GM10266 (cell line): ENCODE measurements around the gene RENBP.

ENCODE experiments used
- DNase-seq: peaks from one replicate; pipeline ENCODE4 v3.0.0; 2012; ENCODE audit errors: extremely low spot score
- CTCF ChIP-seq: IDR thresholded peaks from 2 replicates; pipeline ENCODE4 v1.5.1; 2012; ENCODE audit warnings: mild to moderate bottlenecking, low read depth; ENCODE audit not compliant: control insufficient read depth, insufficient read depth; ENCODE audit errors: missing control alignments

Gene RENBP

DNA sequence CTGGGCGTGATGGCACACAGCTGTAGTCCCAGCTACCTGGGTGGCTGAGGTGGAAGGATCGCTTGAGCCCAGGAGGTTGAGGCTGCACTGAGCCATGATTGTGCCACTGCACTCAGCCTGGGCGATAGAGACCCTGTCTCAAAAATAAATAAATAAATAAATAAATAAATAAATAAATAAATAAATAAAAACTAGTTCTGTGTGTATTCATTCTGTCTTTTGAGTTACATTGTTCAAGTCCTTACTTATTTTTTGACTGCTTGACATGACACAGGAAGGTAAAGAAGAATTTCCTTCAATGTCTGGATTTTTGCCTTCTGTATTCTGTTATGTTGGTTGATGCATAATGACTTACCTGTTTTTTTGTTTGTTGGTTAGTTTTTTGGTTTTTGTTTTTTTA, 7.4 kb downstream of the RENBP start:
- no peak for TF ChIP-seq CTCF

DNA sequence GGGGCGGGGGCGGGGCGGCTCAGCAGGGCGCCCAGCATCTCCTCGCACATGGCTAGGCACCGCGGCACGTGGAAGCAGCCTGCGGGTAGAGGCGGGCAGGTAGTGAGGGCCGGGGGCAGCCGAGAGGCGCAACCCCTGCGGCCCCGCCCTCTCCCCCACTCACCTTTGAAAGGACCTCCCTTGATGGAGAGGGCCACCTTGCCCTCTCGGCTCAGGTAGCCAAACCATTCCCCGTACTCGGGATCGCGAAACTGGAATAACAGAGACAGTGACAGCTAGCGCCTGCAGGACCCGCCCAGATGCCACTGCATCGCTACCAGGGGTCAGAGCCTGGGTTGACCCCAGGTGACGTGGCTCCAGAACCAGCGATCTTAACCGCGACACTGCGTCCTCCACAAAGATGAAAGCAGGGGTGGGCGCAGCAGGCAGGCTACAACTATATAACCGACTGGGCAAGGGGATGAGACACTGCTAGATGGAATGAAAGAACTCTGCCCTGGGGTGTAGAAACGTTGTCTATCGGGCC, 9.1 kb downstream of the RENBP start:
- DNase-seq = no peak
- TF ChIP-seq CTCF = no peak

More for the DNA sequence above, 7.4 kb downstream of the RENBP start:
- DNase-seq = no peak

- no peak for TF ChIP-seq CTCF
- peak; percentile 94 for DNase-seq
Observed at GRCh38 chrX:153934762-153935325, 9.6 kb downstream of the RENBP start, which contains the start of gene NAA10. TSS of gene NAA10 (minus strand) at chrX:153935037. CDS start at chrX:153934904, 133 bp downstream.

DNA sequence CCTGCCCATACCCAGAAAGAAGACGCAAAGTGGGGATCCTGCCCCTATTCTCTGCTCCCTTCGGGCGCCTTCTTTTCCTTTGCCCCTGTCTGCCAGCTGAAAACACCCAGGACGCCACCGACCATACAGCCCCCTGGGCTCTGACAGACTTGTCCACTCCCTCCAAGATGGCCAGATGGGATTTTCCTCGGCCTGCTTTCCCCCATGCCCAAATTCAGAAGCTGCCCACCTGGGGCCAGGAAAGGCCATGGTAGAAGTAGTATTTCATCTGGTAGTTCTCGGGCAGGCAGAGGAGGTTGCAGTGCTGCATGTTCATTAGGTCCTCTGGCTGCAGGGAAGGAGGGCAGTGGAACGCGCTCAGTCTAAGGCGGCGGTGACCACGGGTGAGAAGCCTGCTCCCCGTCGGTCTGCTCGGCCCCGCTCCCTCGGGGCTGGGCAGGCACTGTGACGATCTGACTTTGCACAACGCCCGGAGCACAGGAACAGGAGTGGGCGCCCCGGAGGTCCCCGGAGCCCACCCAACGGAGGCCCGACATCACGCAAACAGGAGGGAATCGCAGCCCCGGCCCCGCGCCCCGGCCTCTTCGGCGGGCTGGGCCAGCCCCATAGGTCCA, 10.2 kb downstream of the RENBP start:
- TF ChIP-seq CTCF = no peak
- no peak for DNase-seq

GRCh38 chrX:153933748-153934147, 10.7 kb downstream of the RENBP start:
- DNase-seq = no peak
- no peak for TF ChIP-seq CTCF

DNA sequence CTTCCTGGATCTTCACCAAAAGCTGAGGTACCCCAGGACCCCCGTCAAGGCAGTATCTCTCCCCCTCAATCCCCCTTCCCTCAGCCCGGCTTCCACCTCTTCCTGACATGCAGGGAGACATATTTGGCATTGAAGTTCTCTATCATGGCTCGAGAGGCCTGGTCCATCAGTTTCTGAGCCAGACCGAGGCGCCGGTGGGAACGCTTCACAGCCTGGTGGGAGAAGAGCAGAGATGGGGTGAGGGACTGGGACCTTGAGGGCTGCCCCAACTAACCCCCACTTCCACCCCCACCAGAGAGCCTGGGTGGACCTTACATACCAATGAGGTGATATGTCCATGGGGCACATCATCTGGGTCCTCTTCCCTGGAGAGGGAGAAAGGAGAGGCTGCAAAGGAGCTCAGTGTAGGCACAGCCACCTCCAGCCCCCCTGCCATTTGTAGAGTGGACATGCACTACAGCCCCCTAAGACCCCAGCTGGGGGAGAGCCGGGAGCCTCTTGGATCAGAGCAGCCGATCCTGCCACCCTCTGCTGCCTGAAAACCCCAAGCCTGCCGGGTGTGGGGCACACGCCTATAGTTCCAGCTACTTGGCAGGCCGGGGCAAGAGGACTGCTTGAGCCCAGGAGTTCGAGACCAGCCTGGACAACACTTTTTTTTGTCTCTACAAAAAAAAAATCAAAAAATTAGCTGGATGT, 12.1 kb downstream of the RENBP start:
- DNase-seq = no peak
- no peak for TF ChIP-seq CTCF

DNA sequence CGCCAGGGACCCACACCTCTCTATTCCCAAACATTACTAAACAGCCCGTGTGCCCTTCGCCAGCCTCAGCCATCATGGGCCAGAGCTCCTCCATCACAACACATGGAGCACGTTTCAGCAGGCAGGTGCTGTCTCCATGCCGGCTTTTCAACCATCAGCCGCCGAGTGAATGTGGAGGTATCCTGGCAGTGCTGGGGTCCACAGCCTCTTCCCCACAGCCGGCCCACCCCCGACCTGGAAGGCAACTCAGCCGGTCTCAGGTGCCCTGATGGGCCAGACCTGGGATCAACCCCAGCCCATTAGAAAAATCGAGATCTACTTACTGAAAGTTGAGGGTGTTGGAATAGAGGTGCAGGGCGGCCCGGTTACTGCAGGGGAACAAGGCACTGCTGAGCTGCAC, 12.7 kb downstream of the RENBP start:
- DNase-seq = no peak
- no peak for TF ChIP-seq CTCF
